ENCODE measurements around the gene LLCFC1. TPM values are rescaled to one million over a fixed set of nuclear protein-coding genes. Genes with fewer than 3 reads are reported as not detected.

The LLCFC1 gene
- polyA plus RNA-seq, 1 of the 3 experiments (the other 2 are of a cell fraction), result not detected

DNA sequence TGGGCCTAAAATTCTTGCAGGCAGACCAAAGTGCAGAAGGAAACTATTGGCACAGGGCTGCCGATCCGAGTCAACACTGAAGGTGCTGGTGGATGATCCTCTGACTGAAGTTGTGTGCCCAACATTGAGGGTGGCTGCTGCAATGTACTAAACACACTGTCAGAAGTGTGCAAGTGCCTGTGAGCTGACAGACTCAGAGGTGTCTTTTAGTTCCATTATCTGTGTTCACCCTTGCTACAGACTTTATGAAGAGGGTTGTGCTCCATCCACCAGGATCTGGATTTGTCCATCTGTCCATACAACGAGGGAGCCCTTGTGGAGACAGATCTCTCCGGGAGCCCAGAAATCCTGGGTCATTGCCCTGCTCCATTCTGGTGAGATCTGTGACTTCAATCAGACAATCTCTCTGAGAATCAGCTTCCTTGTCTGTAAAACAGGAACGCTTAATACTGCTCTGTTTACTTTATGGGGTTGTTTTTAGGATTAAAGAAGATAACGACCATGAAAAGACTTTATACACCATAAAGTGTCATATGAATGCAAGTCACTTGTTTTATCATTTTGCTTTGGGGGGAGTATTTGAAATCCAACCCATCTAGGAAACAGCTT, 44.2 kb upstream of the LLCFC1 start:
- H3F3A ChIP-seq (replicated peaks; ENCODE audit: insufficient read depth), result no peaks in the 10 kb centered on the region
- no peaks in the 10 kb centered on the region for H3K79me2 ChIP-seq (ENCODE audit: insufficient read depth)
- no peak overlapping the region for H3K4me2 ChIP-seq
- ChIA-PET CTCF (interaction anchor here (1.3 to 2.9 kb wide), 2 partner anchors 14 to 15 kb away, joined by 4 to 15 read pairs; no protein-coding TSS in a partner anchor), POLR2A (no interaction called here)
- H3K9ac ChIP-seq, result no peak overlapping the region
- DNase-seq, result no peak
- H3K36me3 ChIP-seq (replicated peaks in 1 of 2; ENCODE audit: control insufficient read depth in 1 of 2, insufficient read depth in 2 of 2, low read length in 1 of 2), result no peaks in the 10 kb centered on the region
- H2AFZ ChIP-seq (ENCODE audit: low read depth), result no peak overlapping the region
- H3K4me3 ChIP-seq (ENCODE audit: low read depth in 2 of 2, low read length in 1 of 2), result no peak overlapping the region
- no peak for TF ChIP-seq FOSL2 (IDR thresholded peaks at IDR 0.05; ENCODE audit: borderline replicate concordance, low read depth)
- no peak for TF ChIP-seq JUND (IDR thresholded peaks at IDR 0.05)
- TF ChIP-seq MXI1 (IDR thresholded peaks at IDR 0.05; ENCODE audit: low read depth, low read length), result no peak
- no peak for TF ChIP-seq GATA2 (CRISPR knock-in tag; IDR thresholded peaks at IDR 0.05)
- TF ChIP-seq FOXM1 (IDR thresholded peaks at IDR 0.05; ENCODE audit: low read depth), result no peak
- TF ChIP-seq RFX5 (IDR thresholded peaks at IDR 0.05; ENCODE audit: low read length), result no peak
- TF ChIP-seq CHD2 (IDR thresholded peaks at IDR 0.05; ENCODE audit: low read length, partially characterized antibody), result no peak
- TF ChIP-seq NRF1 (IDR thresholded peaks at IDR 0.05; ENCODE audit: low read depth, low read length), result no peak
- TF ChIP-seq TAF1 (IDR thresholded peaks at IDR 0.05; ENCODE audit: borderline replicate concordance, low read depth, low read length), result no peak
- TF ChIP-seq, protein P1, sequence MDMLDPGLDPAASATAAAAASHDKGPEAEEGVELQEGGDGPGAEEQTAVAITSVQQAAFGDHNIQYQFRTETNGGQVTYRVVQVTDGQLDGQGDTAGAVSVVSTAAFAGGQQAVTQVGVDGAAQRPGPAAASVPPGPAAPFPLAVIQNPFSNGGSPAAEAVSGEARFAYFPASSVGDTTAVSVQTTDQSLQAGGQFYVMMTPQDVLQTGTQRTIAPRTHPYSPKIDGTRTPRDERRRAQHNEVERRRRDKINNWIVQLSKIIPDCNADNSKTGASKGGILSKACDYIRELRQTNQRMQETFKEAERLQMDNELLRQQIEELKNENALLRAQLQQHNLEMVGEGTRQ (IDR thresholded peaks at IDR 0.05; ENCODE audit: borderline replicate concordance, low read depth, low read length), result no peak
- TF ChIP-seq, protein P2, sequence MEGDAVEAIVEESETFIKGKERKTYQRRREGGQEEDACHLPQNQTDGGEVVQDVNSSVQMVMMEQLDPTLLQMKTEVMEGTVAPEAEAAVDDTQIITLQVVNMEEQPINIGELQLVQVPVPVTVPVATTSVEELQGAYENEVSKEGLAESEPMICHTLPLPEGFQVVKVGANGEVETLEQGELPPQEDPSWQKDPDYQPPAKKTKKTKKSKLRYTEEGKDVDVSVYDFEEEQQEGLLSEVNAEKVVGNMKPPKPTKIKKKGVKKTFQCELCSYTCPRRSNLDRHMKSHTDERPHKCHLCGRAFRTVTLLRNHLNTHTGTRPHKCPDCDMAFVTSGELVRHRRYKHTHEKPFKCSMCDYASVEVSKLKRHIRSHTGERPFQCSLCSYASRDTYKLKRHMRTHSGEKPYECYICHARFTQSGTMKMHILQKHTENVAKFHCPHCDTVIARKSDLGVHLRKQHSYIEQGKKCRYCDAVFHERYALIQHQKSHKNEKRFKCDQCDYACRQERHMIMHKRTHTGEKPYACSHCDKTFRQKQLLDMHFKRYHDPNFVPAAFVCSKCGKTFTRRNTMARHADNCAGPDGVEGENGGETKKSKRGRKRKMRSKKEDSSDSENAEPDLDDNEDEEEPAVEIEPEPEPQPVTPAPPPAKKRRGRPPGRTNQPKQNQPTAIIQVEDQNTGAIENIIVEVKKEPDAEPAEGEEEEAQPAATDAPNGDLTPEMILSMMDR (IDR thresholded peaks at IDR 0.05), result no peak
- TF ChIP-seq, protein P3, sequence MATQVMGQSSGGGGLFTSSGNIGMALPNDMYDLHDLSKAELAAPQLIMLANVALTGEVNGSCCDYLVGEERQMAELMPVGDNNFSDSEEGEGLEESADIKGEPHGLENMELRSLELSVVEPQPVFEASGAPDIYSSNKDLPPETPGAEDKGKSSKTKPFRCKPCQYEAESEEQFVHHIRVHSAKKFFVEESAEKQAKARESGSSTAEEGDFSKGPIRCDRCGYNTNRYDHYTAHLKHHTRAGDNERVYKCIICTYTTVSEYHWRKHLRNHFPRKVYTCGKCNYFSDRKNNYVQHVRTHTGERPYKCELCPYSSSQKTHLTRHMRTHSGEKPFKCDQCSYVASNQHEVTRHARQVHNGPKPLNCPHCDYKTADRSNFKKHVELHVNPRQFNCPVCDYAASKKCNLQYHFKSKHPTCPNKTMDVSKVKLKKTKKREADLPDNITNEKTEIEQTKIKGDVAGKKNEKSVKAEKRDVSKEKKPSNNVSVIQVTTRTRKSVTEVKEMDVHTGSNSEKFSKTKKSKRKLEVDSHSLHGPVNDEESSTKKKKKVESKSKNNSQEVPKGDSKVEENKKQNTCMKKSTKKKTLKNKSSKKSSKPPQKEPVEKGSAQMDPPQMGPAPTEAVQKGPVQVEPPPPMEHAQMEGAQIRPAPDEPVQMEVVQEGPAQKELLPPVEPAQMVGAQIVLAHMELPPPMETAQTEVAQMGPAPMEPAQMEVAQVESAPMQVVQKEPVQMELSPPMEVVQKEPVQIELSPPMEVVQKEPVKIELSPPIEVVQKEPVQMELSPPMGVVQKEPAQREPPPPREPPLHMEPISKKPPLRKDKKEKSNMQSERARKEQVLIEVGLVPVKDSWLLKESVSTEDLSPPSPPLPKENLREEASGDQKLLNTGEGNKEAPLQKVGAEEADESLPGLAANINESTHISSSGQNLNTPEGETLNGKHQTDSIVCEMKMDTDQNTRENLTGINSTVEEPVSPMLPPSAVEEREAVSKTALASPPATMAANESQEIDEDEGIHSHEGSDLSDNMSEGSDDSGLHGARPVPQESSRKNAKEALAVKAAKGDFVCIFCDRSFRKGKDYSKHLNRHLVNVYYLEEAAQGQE (IDR thresholded peaks at IDR 0.05; ENCODE audit: low read depth, low read length), result no peak
- no peak for TF ChIP-seq EP300 (IDR thresholded peaks at IDR 0.05; ENCODE audit: borderline replicate concordance in 1 of 2, low read depth in 1 of 2, low read length in 1 of 2)
- no peak for TF ChIP-seq FOXJ3 (CRISPR knock-in tag; IDR thresholded peaks at IDR 0.05)
- TF ChIP-seq TCF12 (IDR thresholded peaks at IDR 0.05), result no peak
- H4K20me1 ChIP-seq (ENCODE audit: insufficient read depth), result no peaks in the 10 kb centered on the region
- H3K27ac ChIP-seq (ENCODE audit: low read depth in 2 of 2, low read length in 1 of 2), result no peak overlapping the region
- WGBS (ENCODE audit: low lambda C conversion rate), result 11% methylated on average over 6 of the region's 6 CpGs
- no peaks in the 10 kb centered on the region for H3K4me1 ChIP-seq (ENCODE audit: control insufficient read depth in 1 of 2, insufficient read depth in 2 of 2, low read depth in 1 of 2, low read length in 1 of 2)
- no peaks in the 10 kb centered on the region for H3K9me3 ChIP-seq
- peaks cover 37% of the 10 kb centered on the region for H3K27me3 ChIP-seq (ENCODE audit: insufficient read depth)
- no peaks in the 10 kb centered on the region for H3K9me2 ChIP-seq
